GM10266 (cell line): Measurements from ENCODE around the gene NPAS2.

ENCODE experiments used
- DNase-seq: peaks from one replicate; pipeline ENCODE4 v3.0.0; 2012; ENCODE audit errors: extremely low spot score
- TF ChIP-seq, protein P1 (sequence below): IDR thresholded peaks from 2 replicates; pipeline ENCODE4 v1.5.1; 2012; ENCODE audit warnings: mild to moderate bottlenecking, low read depth; ENCODE audit not compliant: control insufficient read depth, insufficient read depth; ENCODE audit errors: missing control alignments

NPAS2 gene

DNA sequence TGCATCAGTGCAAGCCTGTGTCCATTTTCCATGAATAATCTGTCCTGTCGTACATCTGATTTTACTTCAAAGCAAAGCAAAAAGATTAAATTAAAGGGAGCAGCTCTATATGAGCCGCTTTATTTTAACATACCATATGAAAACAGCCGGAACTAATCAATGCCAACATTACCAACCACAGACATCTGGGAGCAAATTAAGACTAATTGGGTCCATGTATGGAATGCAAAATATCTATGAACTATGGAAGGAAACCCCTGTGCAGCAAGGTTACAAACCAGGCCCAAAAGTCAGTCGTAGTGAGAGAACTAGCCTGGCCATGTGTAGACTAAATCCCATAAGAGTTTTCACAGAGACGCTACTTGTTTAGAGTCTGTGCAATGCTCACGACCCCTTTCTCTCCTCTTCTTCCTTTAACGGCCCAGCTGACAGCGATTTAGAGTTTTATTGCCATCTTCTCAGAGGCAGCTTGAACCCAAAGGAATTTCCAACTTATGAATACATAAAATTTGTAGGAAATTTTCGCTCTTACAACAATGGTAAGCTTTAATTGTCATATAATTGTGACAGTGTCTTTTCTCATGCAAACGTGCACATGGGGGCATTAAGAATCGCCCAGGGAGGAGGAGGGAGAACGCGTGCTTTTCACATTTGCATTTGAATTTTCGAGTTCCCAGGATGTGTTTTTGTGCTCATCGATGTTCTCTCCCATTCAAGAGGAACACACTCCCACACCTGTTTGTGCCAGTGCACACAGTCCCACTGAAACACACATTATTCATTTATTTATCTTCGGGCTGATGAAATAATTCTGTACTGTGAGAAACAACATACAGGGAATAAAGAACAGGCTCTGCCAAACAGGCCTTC lies 129.2 kb downstream of the NPAS2 start:
- no peak for DNase-seq
- TF ChIP-seq, protein P1, sequence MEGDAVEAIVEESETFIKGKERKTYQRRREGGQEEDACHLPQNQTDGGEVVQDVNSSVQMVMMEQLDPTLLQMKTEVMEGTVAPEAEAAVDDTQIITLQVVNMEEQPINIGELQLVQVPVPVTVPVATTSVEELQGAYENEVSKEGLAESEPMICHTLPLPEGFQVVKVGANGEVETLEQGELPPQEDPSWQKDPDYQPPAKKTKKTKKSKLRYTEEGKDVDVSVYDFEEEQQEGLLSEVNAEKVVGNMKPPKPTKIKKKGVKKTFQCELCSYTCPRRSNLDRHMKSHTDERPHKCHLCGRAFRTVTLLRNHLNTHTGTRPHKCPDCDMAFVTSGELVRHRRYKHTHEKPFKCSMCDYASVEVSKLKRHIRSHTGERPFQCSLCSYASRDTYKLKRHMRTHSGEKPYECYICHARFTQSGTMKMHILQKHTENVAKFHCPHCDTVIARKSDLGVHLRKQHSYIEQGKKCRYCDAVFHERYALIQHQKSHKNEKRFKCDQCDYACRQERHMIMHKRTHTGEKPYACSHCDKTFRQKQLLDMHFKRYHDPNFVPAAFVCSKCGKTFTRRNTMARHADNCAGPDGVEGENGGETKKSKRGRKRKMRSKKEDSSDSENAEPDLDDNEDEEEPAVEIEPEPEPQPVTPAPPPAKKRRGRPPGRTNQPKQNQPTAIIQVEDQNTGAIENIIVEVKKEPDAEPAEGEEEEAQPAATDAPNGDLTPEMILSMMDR: no peak

DNA sequence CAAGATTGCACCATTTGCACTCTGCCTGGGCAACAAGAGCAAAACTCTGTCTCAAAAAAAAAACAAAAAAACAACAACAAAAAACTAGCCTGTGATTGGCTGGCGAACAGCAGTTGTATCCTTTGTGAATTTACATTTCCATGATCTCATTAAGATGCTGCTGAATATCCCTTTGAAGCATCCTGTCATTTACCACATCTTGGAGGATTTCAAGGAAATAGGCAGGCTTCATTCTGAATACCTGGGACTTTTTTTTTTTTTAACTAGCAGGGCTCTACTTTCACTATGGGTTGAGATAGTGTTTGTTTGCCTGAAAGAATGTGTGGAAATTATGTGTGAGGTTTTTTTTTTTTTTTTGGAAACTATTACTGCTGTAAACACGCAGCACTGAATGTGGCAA lies 132.6 kb downstream of the NPAS2 start:
- TF ChIP-seq, protein P1: no peak
- no peak for DNase-seq

DNA sequence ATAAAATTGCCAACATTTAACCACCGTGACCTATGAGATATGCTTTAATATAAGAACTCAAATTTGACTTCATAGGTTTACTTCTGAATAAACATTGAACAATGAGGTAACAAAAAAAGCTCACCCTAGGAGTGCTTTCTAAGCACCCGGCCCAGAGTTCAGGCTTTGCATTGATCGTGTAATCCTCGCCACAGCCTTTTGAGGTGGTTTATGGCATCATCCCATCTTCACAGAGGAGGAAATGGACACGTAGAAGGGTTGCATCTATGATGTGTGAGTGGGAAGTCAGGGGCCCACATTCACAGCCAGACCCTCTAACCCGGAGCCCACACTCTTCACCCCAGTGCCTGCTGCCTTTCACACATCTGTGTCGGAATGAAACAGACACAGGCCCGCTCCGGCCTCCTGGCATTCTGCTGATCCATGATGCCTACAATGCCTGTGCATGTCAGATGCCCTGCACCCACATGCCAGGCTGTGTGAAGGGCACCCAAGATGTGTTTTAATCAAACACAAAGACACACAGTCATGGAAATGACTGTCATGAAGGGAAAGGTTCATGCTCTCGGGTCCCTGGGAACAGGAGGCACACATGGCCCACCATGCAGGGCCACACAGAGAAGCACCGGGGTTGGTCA lies 133.6 kb downstream of the NPAS2 start:
- no peak for DNase-seq
- TF ChIP-seq, protein P1: no peak

DNA sequence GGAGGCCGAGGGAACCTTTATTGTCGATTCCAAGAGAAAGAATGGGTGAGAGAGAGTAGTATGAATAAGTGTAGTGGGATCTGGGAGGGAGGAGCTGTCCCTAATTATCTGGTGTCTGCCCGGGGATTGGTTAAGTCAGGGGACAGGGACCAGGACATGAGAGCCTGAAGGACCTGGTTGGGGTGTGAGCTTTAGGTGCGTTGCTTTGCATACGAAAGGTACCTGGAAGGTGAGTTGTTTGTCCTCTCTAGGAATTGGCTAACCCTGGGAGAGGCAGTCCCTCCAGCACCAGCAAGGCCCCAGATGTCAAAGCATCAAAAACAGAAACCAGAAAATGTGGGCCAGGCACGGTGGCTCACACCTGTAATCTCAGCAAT lies 134.1 kb downstream of the NPAS2 start:
- DNase-seq: no peak
- TF ChIP-seq, protein P1: no peak

DNA sequence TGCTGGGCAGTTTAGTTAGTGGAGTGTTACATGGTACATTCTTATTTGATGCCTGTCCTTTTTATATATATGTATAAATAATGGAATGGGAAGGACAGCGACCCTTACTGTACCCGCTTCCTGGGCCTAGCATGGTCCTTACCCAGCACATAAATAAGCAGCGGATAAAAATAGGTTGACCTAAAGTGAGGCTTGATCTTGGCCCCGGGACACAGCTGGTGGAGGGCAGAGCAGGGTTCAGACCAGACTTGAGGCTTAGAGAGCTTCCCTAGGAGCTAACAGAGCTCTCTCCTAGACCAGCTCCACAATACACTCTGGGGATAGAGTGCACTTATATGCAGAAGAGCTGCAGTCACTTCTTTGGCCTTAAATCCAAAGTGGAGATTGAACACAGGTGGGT lies 135.3 kb downstream of the NPAS2 start:
- DNase-seq: no peak
- TF ChIP-seq, protein P1: no peak

DNA sequence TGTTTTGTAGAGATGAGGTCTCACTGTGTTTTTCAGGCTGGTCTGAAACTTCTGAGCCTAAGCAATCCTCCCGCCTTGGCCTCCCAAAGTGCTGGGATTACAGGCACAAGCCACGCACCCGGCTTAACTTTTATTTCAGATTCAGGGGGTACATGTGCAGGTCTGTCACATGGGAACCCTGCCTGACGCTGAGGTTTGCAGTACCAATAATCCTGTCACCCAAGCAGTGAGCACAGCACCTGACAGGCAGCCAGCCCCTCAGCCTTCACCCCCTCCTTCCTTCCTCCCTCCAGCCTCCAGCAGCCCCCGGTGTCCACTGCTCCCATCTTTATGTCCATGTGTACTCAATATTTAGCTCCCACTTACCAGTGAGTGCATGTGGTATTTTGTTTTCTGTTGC lies 136.1 kb downstream of the NPAS2 start:
- TF ChIP-seq, protein P1: no peak
- DNase-seq: no peak
